ENCODE data around the gene RPS18. TPM values are rescaled to one million over a fixed set of nuclear protein-coding genes. Genes with fewer than 3 reads are reported as not detected.

RPS18 gene
- total RNA-seq, 4 donors from 2014 or later: 773 to 2,238 (median 1,359) TPM

- Histone ChIP-seq H3K9me3 (no peaks in the 10 kb centered on the region), H3K4me1 (peaks cover 23 to 54% (median 39%) of the 10 kb centered on the region in 4 donors), H3K27ac (peak within 1 kb of the TSS; percentile 95 to 99 (median 98)), H3K4me3 (peak within 1 kb of the TSS; percentile 52 to 94 (median 71)), H3K36me3 (peaks cover 0 to 11% (median 0%) of the 10 kb centered on the region in 4 donors), H3K27me3 (no peaks in the 10 kb centered on the region)
- TF ChIP-seq CTCF (IDR thresholded peaks at IDR 0.05) (no peak), POLR2A (IDR thresholded peaks at IDR 0.05) (peak; percentile 76), POLR2AphosphoS5 (IDR thresholded peaks at IDR 0.05) (peak; percentile 73 to 88 (median 86))
- peak; percentile 77 for DNase-seq
- 0% methylated on average over 1 to 45 of the region's 47 CpGs for WGBS, 2 donors (ENCODE audit: low coverage in 1 of 2)
- intact Hi-C loops (cut with DNase I; ENCODE audit: low total_unique reads) (loop anchor here (10.0 kb wide), 1 partner anchor 101 kb away; the partner anchor contains the start of genes CUTA and PHF1), in situ Hi-C loops (cut with MboI; ENCODE audit: low pct_ligation_motif_present in 1 of 4, low pct_unique_long_range_greater_than_20kb in 1 of 4, low sequenced_read_pairs in 3 of 4) (no loop called here)
These were observed 42.0 kb downstream of the RPS18 start, which contains the start of gene TAPBP for GRCh38 chr6:33313709-33314514. Gene TAPBP, minus strand, starts transcription at chr6:33314078. Its CDS starts 37 bp downstream, at chr6:33314041.

GRCh38 chr6:33314515-33314942, 42.7 kb downstream of the RPS18 start:
- Histone ChIP-seq H3K27me3 (no peaks in the 10 kb centered on the region), H3K4me1 (peaks cover 23 to 60% (median 45%) of the 10 kb centered on the region in 4 donors), H3K36me3 (peaks cover 0 to 17% (median 3%) of the 10 kb centered on the region in 4 donors), H3K9me3 (no peaks in the 10 kb centered on the region), H3K27ac (peak overlapping the region; percentile 95 to 99 (median 98)), H3K4me3 (peak overlapping the region; percentile 52 to 94 (median 71))
- 0 to 3% methylated on average over 2 to 10 of the region's 10 CpGs for WGBS, 2 donors (ENCODE audit: low coverage in 1 of 2)
- DNase-seq: peak; percentile 76
- TF ChIP-seq CTCF (IDR thresholded peaks at IDR 0.05) (no peak), POLR2A (IDR thresholded peaks at IDR 0.05) (no peak), POLR2AphosphoS5 (IDR thresholded peaks at IDR 0.05) (peak in 1 of 3 donors; percentile 54), EP300 (IDR thresholded peaks at IDR 0.05; ENCODE audit: low read depth) (peak; percentile 38)
- intact Hi-C loops (cut with DNase I; ENCODE audit: low total_unique reads): loop anchor here (10.0 kb wide), 1 partner anchor 100 kb away; the partner anchor contains the start of genes CUTA and PHF1
- in situ Hi-C loops (cut with MboI; ENCODE audit: low pct_ligation_motif_present in 1 of 4, low pct_unique_long_range_greater_than_20kb in 1 of 4, low sequenced_read_pairs in 3 of 4): no loop called here

- in situ Hi-C loops (cut with MboI; ENCODE audit: low pct_ligation_motif_present in 1 of 4, low pct_unique_long_range_greater_than_20kb in 1 of 4, low sequenced_read_pairs in 3 of 4) (no loop called here), intact Hi-C loops (cut with DNase I; ENCODE audit: low total_unique reads) (loop anchor here (10.0 kb wide), 1 partner anchor 100 kb away; the partner anchor contains the start of genes CUTA and PHF1)
- H3K4me3 ChIP-seq: peak overlapping the region in 3 of 4 donors; percentile 52 to 79 (median 63)
- H3K4me1 ChIP-seq: peaks cover 23 to 66% (median 50%) of the 10 kb centered on the region in 4 donors
- no peaks in the 10 kb centered on the region for H3K9me3 ChIP-seq
- H3K36me3 ChIP-seq: peaks cover 0 to 21% (median 6%) of the 10 kb centered on the region in 4 donors
- H3K27me3 ChIP-seq: no peaks in the 10 kb centered on the region
- peak; percentile 86 for DNase-seq
- peak overlapping the region; percentile 95 to 99 (median 98) for H3K27ac ChIP-seq
- TF ChIP-seq POLR2AphosphoS5 (IDR thresholded peaks at IDR 0.05) (peak in 2 of 3 donors; percentile 25 to 28), EP300 (IDR thresholded peaks at IDR 0.05; ENCODE audit: low read depth) (no peak)
- WGBS, 2 donors (ENCODE audit: low coverage in 1 of 2): 41 to 92% methylated on average over 2 to 44 of the region's 47 CpGs
These were observed 43.3 kb downstream of the RPS18 start for GRCh38 chr6:33314943-33315792.

DNA sequence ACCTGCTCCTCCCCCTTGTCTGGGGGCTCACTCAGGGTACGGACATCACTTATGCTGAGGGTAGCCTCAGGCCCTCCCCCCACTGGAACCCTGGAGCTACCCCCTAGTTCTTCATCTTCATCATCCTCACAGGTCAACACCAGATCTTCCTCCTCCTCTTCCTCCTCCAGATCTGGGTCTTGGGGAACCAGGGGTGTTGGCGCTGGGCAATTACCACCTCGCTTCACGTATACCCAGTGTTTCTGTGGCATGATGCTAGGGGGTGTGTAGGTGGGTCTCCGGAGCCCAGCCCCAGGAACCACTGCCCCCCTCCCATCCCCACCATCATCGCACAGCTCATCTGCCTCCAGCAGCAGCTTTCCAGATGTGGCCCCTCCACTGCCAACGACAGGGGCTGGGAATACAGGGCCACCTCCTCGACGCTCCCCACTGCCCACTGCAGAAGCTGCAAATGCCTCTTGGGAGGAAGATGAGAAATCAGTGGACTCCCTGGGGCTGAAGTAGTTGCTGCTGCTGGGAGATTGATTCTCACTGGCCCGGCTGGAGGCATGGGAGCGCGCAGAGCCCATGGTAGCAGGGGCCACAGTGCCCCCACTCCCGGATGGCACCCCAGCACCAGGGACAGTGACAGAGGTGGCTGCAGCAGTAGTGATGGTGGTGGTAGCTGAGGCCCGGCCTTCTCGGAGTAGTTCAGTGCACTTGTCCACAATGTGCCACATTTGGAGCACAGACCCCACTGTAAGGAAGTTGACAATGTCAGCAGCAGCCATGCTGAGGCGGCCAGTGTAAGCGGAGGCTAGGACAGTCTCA, 44.1 kb downstream of the RPS18 start:
- Histone ChIP-seq H3K36me3 (peaks cover 0 to 21% (median 8%) of the 10 kb centered on the region in 4 donors), H3K9me3 (no peaks in the 10 kb centered on the region), H3K27ac (peak overlapping the region in 3 of 4 donors; percentile 92 to 99 (median 95)), H3K4me3 (no peak overlapping the region), H3K4me1 (peaks cover 28 to 69% (median 58%) of the 10 kb centered on the region in 4 donors), H3K27me3 (no peaks in the 10 kb centered on the region)
- no peak for DNase-seq
- intact Hi-C loops (cut with DNase I; ENCODE audit: low total_unique reads): loop anchor here (10.0 kb wide), 1 partner anchor 99 kb away; the partner anchor contains the start of genes CUTA and PHF1
- WGBS, 2 donors (ENCODE audit: low coverage in 1 of 2): 92 to 100% methylated on average over 1 to 17 of the region's 17 CpGs
- TF ChIP-seq POLR2A (IDR thresholded peaks at IDR 0.05) (no peak), CTCF (IDR thresholded peaks at IDR 0.05) (no peak), POLR2AphosphoS5 (IDR thresholded peaks at IDR 0.05) (no peak), EP300 (IDR thresholded peaks at IDR 0.05; ENCODE audit: low read depth) (no peak)
- in situ Hi-C loops (cut with MboI; ENCODE audit: low pct_ligation_motif_present in 1 of 4, low pct_unique_long_range_greater_than_20kb in 1 of 4, low sequenced_read_pairs in 3 of 4): no loop called here
